ENCODE measurements around the gene LRRK2.
"Not testable (repeated sequence)": the region's sequence is repeated elsewhere in the genome, so short reads cannot be mapped to it uniquely, and the experiment has no call there.

LRRK2 gene

GRCh38 chr12:40325349-40325960 lies 100.7 kb downstream of the LRRK2 start:
- DNase-seq: no peak

GRCh38 chr12:40327535-40327934 lies 102.7 kb downstream of the LRRK2 start:
- no peak for DNase-seq

- DNase-seq: no peak
Observed at GRCh38 chr12:40330180-40330579, 105.4 kb downstream of the LRRK2 start.

- DNase-seq: no peak
Observed at GRCh38 chr12:40331886-40332285, 107.1 kb downstream of the LRRK2 start.

GRCh38 chr12:40335991-40336390 lies 111.2 kb downstream of the LRRK2 start:
- no peak for DNase-seq

- DNase-seq: no peak
Observed at GRCh38 chr12:40336573-40337199, 111.9 kb downstream of the LRRK2 start.

GRCh38 chr12:40338071-40338470 lies 113.3 kb downstream of the LRRK2 start:
- no peak for DNase-seq

GRCh38 chr12:40338621-40339020 lies 113.8 kb downstream of the LRRK2 start:
- no peak for DNase-seq

GRCh38 chr12:40342010-40342409 lies 117.2 kb downstream of the LRRK2 start:
- no peak for DNase-seq

GRCh38 chr12:40343124-40343523 lies 118.3 kb downstream of the LRRK2 start:
- DNase-seq: no peak

- no peak for DNase-seq
Observed at GRCh38 chr12:40344312-40344711, 119.5 kb downstream of the LRRK2 start.

GRCh38 chr12:40351976-40352375 lies 127.2 kb downstream of the LRRK2 start:
- DNase-seq: no peak

GRCh38 chr12:40375076-40375475 lies 150.3 kb downstream of the LRRK2 start:
- no peak for DNase-seq

GRCh38 chr12:40376533-40377267 lies 151.9 kb downstream of the LRRK2 start:
- no peak for DNase-seq

GRCh38 chr12:40378691-40379090 lies 153.9 kb downstream of the LRRK2 start:
- DNase-seq: no peak

GRCh38 chr12:40382217-40382616 lies 157.4 kb downstream of the LRRK2 start:
- DNase-seq: no peak

- not testable (repeated sequence) for DNase-seq
Observed at GRCh38 chr12:40387279-40387678, 162.5 kb downstream of the LRRK2 start.

GRCh38 chr12:40390980-40391379 lies 166.2 kb downstream of the LRRK2 start:
- no peak for DNase-seq

- no peak for DNase-seq
Observed at GRCh38 chr12:40393026-40393425, 168.2 kb downstream of the LRRK2 start.

GRCh38 chr12:40399656-40400055 lies 174.9 kb downstream of the LRRK2 start:
- no peak for DNase-seq

GRCh38 chr12:40405419-40405818 lies 180.6 kb downstream of the LRRK2 start:
- no peak for DNase-seq
